Thyroid gland (tissue), 4 donors: ENCODE results near the gene HELLS. TPM values are rescaled to one million over a fixed set of nuclear protein-coding genes. Genes with fewer than 3 reads are reported as not detected.
"Not testable (repeated sequence)": the region's sequence is repeated elsewhere in the genome, so short reads cannot be mapped to it uniquely, and the experiment has no call there.

Source experiments
- DNase-seq, 2 donors: peaks; one replicate each; pipeline ENCODE4 v3.0.0-alpha.2; 2019
- H3K27ac ChIP-seq, 3 donors: fragments of 200-600 bp; sonication (generic); 1 replicate in 2 of 3; 2 replicates in 1 of 3; pipeline ENCODE4 v1.5.1; 2016 to 2019; ENCODE audit warnings: mild to moderate bottlenecking in 1 of 3, moderate library complexity in 1 of 3
- H3K27me3 ChIP-seq: fragments of 200-600 bp; sonication (generic); one replicate; pipeline ENCODE4 v1.5.1; 2019
- H3K36me3 ChIP-seq, 2 donors: fragments of 200-600 bp; sonication (generic); one replicate each; pipeline ENCODE4 v1.5.1; 2016 to 2019
- H3K4me1 ChIP-seq, 2 donors: fragments of 200-600 bp; sonication (generic); one replicate each; pipeline ENCODE4 v1.5.1; 2017 to 2019
- H3K4me3 ChIP-seq, 3 donors: fragments of 200-600 bp; sonication (generic); replicated peaks in 1 of 3; 1 replicate in 2 of 3; 2 replicates in 1 of 3; pipeline ENCODE4 v1.5.1; 2016; ENCODE audit warnings: mild to moderate bottlenecking in 1 of 3
- H3K9me3 ChIP-seq: fragments of 200-600 bp; sonication (generic); one replicate; pipeline ENCODE4 v1.5.1; 2017
- POLR2A ChIP-seq, 2 donors: fragments of 450-650 bp; IDR thresholded peaks; one replicate each; pipeline ENCODE4 v1.6.1; 2017; ENCODE audit warnings: antibody characterized with exemption in 2 of 2, mild to moderate bottlenecking in 2 of 2, moderate library complexity in 1 of 2
- whole genome bisulfite sequencing, 2 donors: methylation state at CpG; one replicate each; pipeline ENCODE4 v1.1.5; 2017; 5-methylcytosine and 5-hydroxymethylcytosine counted together
- intact Hi-C: fragments of 100-400 bp; cut with DNase I; formaldehyde crosslinking; loops from one replicate; pipeline ENCODE4 v1.15.1; 2023
- total RNA-seq, 4 donors: library from RNA; depleted of rRNA; stranded (reverse); fragments of >200 nt; gene quantifications; one replicate each; pipeline ENCODE4 v1.2.3, GENCODE V29; 2016
- TF ChIP-seq, protein P1 (sequence below), 6 experiments: fragments of 200-600 bp in 3 of 6; fragments of 450-650 bp in 3 of 6; sonication (generic) in 3 of 6; IDR thresholded peaks; one replicate each; pipeline ENCODE4 v1.5.1; 2016 to 2019; ENCODE audit warnings: antibody characterized with exemption in 6 of 6, mild to moderate bottlenecking in 2 of 6, inconsistent platforms in 1 of 6, moderate library complexity in 1 of 6

Gene HELLS
- total RNA-seq, 4 donors from 2014 or later = 2.7 to 11.2 (median 8.4) TPM

GRCh38 chr10:94521276-94522250, 24.0 kb upstream of the HELLS start:
- Histone ChIP-seq H3K27ac (no peak overlapping the region), H3K27me3 (no peaks in the 10 kb centered on the region), H3K9me3 (no peaks in the 10 kb centered on the region), H3K4me1 (no peaks in the 10 kb centered on the region), H3K4me3 (no peak overlapping the region), H3K36me3 (peaks cover 0 to 2% of the 10 kb centered on the region in 2 donors)
- no peak for DNase-seq
- WGBS, 2 donors = 93 to 95% methylated on average over 5 of the region's 5 CpGs
- TF ChIP-seq, protein P1, sequence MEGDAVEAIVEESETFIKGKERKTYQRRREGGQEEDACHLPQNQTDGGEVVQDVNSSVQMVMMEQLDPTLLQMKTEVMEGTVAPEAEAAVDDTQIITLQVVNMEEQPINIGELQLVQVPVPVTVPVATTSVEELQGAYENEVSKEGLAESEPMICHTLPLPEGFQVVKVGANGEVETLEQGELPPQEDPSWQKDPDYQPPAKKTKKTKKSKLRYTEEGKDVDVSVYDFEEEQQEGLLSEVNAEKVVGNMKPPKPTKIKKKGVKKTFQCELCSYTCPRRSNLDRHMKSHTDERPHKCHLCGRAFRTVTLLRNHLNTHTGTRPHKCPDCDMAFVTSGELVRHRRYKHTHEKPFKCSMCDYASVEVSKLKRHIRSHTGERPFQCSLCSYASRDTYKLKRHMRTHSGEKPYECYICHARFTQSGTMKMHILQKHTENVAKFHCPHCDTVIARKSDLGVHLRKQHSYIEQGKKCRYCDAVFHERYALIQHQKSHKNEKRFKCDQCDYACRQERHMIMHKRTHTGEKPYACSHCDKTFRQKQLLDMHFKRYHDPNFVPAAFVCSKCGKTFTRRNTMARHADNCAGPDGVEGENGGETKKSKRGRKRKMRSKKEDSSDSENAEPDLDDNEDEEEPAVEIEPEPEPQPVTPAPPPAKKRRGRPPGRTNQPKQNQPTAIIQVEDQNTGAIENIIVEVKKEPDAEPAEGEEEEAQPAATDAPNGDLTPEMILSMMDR (IDR thresholded peaks at IDR 0.05) = no peak
- no peak for TF ChIP-seq POLR2A (IDR thresholded peaks at IDR 0.05)
- intact Hi-C loops = no loop called here

DNA sequence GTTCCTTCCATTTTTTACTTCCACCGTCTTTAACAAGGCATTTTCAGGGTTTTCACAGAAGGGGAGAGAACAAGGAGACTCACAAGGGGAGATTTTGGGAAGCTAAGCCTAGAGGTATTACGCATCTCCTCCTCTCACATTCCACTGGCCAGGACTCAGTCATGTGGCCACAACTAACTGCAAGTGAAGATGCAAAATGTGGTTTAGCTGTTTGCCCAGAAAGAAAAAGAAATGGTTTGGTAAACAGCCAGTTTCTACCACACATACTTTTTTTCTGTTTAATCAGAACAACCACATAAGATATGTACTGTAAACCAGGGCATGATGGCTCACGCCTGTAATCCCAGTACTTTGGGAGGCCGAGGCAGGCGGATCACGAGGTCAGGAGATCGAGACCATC, 21.4 kb upstream of the HELLS start:
- intact Hi-C loops = no loop called here

GRCh38 chr10:94524711-94525110, 20.9 kb upstream of the HELLS start:
- intact Hi-C loops = no loop called here
- TF ChIP-seq, protein P1 (IDR thresholded peaks at IDR 0.05) = no peak
- TF ChIP-seq POLR2A (IDR thresholded peaks at IDR 0.05) = no peak

More for the DNA sequence above, 21.4 kb upstream of the HELLS start:
- H3K4me3 ChIP-seq = no peak overlapping the region
- 96 to 97% methylated on average over 7 of the region's 7 CpGs for WGBS, 2 donors
- TF ChIP-seq, protein P1 (IDR thresholded peaks at IDR 0.05) = no peak
- TF ChIP-seq POLR2A (IDR thresholded peaks at IDR 0.05) = no peak
- no peaks in the 10 kb centered on the region for H3K9me3 ChIP-seq
- H3K27me3 ChIP-seq = no peaks in the 10 kb centered on the region
- no peak for DNase-seq
- no peaks in the 10 kb centered on the region for H3K4me1 ChIP-seq
- H3K36me3 ChIP-seq = peaks cover 0 to 2% of the 10 kb centered on the region in 2 donors
- no peak overlapping the region for H3K27ac ChIP-seq

DNA sequence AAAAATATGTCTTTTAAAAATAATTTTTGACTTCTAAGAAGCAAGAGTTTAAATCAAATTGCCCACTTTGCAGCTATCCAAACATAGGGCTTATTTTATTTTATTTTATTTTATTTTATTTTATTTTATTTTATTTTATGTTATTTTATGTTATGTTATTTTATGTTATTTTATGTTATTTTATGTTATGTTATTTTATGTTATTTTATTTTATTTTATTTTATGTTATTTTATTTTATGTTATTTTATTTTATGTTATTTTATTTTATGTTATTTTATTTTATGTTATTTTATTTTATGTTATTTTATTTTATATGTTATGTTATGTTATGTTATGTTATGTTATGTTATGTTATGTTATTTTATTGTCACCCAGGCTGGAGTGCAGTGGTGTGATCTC, 14.0 kb upstream of the HELLS start:
- H3K4me1 ChIP-seq, H3K4me3 ChIP-seq, H3K9me3 ChIP-seq, intact Hi-C loops, DNase-seq, H3K36me3 ChIP-seq, H3K27me3 ChIP-seq, H3K27ac ChIP-seq: not testable (repeated sequence)

More at GRCh38 chr10:94524711-94525110, 20.9 kb upstream of the HELLS start:
- Histone ChIP-seq H3K36me3 (peaks cover 0 to 2% of the 10 kb centered on the region in 2 donors), H3K27me3 (no peaks in the 10 kb centered on the region), H3K27ac (no peak overlapping the region), H3K4me1 (no peaks in the 10 kb centered on the region), H3K9me3 (no peaks in the 10 kb centered on the region), H3K4me3 (no peak overlapping the region)
- WGBS, 2 donors = 95 to 99% methylated on average over 5 of the region's 5 CpGs
- DNase-seq = no peak

GRCh38 chr10:94533027-94533426, 12.6 kb upstream of the HELLS start:
- Histone ChIP-seq H3K27ac (no peak overlapping the region), H3K4me3 (no peak overlapping the region), H3K4me1 (no peaks in the 10 kb centered on the region), H3K9me3 (no peaks in the 10 kb centered on the region), H3K27me3 (no peaks in the 10 kb centered on the region), H3K36me3 (no peaks in the 10 kb centered on the region)
- no peak for TF ChIP-seq POLR2A (IDR thresholded peaks at IDR 0.05)
- TF ChIP-seq, protein P1 (IDR thresholded peaks at IDR 0.05) = no peak
- DNase-seq = no peak
- intact Hi-C loops = no loop called here
- 93 to 98% methylated on average over 1 of the region's 1 CpG for WGBS, 2 donors

DNA sequence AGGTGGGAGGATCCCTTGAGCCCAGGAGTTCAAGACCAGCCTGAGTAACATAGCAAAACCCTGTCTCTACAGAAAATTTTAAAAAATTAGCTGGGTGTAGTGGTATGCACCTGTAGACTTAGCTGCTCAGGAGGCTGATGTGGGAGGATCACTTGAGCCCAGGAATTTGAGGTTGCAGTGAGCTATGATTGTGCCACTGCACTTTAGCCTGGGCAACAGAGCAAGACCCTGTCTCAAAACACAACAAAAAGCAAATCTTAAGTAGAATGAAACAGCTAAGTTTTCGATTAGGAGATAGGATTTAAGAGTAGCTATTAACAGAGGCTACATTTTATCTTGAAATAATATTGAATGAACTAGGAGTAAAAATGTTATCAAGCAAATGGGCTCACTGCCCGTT, 3.3 kb upstream of the HELLS start:
- DNase-seq, H3K27me3 ChIP-seq, intact Hi-C loops, H3K4me3 ChIP-seq, H3K9me3 ChIP-seq, H3K27ac ChIP-seq, H3K36me3 ChIP-seq: not testable (repeated sequence)
- peaks cover 0 to 14% of the 10 kb centered on the region in 2 donors for H3K4me1 ChIP-seq
- 92% methylated on average over 2 of the region's 2 CpGs for WGBS, 2 donors
